ACC112 (cell line): ENCODE data around the gene HDAC11.
"Not testable (repeated sequence)": the region's sequence is repeated elsewhere in the genome, so short reads cannot be mapped to it uniquely, and the experiment has no call there.

ENCODE experiments used
- H2AFZ ChIP-seq: fragments of 200-600 bp; sonication (generic); one replicate; pipeline ENCODE4 v1.6.0; 2017; ENCODE audit warnings: antibody characterized with exemption, low read length; ENCODE audit not compliant: unreplicated experiment
- H3K27ac ChIP-seq: fragments of 200-600 bp; sonication (generic); 2 replicates; pipeline ENCODE4 v1.5.1; 2014; ENCODE audit warnings: low read depth, mild to moderate bottlenecking, antibody characterized with exemption, low read length, moderate library complexity
- H3K27me3 ChIP-seq: fragments of 200-600 bp; sonication (generic); 2 replicates; pipeline ENCODE4 v1.6.1; 2014; ENCODE audit warnings: mild to moderate bottlenecking, antibody characterized with exemption, low read length, moderate library complexity, mixed read lengths; ENCODE audit not compliant: insufficient read depth
- H3K36me3 ChIP-seq: fragments of 200-600 bp; sonication (generic); 2 replicates; pipeline ENCODE4 v1.6.1; 2016; ENCODE audit warnings: mild to moderate bottlenecking, antibody characterized with exemption, low read length, moderate library complexity, mixed read lengths; ENCODE audit not compliant: insufficient read depth
- H3K4me1 ChIP-seq: fragments of 200-600 bp; sonication (generic); one replicate; pipeline ENCODE4 v1.6.1; 2016; ENCODE audit warnings: low read length, mixed read lengths; ENCODE audit not compliant: insufficient read depth, unreplicated experiment, control insufficient read depth
- H3K4me3 ChIP-seq: fragments of 200-600 bp; sonication (generic); 2 replicates; pipeline ENCODE4 v1.5.1; 2014; ENCODE audit warnings: mild to moderate bottlenecking, low read depth, low read length
- H3K79me2 ChIP-seq: fragments of 200-600 bp; sonication (generic); one replicate; pipeline ENCODE4 v1.6.0; 2016; ENCODE audit warnings: low read length; ENCODE audit not compliant: control insufficient read depth, unreplicated experiment, insufficient read depth

The HDAC11 gene

DNA sequence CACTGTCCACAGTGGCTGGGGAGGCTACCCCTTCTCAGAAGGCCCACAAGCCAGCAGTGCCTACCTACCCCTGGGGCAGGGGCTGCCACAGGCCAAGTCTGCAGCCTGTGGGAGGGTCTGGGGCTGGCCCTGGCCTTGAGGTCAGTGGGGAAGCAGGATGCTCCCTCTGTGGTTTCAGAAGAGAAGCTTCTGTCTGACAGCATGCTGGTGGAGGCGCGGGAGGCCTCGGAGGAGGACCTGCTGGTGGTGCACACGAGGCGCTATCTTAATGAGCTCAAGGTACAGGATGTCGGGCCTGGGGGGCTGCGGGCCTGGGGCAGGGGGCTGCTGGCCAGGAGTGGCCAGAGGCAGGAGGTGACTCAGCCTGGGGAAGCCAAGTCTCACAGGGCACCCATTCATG lies 3.2 kb downstream of the HDAC11 start:
- Histone ChIP-seq H3K4me3 (no peak overlapping the region), H3K4me1 (peaks cover 21% of the 10 kb centered on the region), H2AFZ (no peak overlapping the region), H3K36me3 (no peaks in the 10 kb centered on the region), H3K27me3 (no peaks in the 10 kb centered on the region), H3K79me2 (no peaks in the 10 kb centered on the region), H3K27ac (no peak overlapping the region)

- H3K27me3 ChIP-seq, result no peaks in the 10 kb centered on the region
- H3K4me3 ChIP-seq, result no peak overlapping the region
- H3K79me2 ChIP-seq, result no peaks in the 10 kb centered on the region
- H3K4me1 ChIP-seq, result peaks cover 16% of the 10 kb centered on the region
- H3K36me3 ChIP-seq, result no peaks in the 10 kb centered on the region
- H3K27ac ChIP-seq, result no peak overlapping the region
- H2AFZ ChIP-seq, result no peak overlapping the region
Observed at GRCh38 chr3:13483988-13484695, 4.0 kb downstream of the HDAC11 start.

DNA sequence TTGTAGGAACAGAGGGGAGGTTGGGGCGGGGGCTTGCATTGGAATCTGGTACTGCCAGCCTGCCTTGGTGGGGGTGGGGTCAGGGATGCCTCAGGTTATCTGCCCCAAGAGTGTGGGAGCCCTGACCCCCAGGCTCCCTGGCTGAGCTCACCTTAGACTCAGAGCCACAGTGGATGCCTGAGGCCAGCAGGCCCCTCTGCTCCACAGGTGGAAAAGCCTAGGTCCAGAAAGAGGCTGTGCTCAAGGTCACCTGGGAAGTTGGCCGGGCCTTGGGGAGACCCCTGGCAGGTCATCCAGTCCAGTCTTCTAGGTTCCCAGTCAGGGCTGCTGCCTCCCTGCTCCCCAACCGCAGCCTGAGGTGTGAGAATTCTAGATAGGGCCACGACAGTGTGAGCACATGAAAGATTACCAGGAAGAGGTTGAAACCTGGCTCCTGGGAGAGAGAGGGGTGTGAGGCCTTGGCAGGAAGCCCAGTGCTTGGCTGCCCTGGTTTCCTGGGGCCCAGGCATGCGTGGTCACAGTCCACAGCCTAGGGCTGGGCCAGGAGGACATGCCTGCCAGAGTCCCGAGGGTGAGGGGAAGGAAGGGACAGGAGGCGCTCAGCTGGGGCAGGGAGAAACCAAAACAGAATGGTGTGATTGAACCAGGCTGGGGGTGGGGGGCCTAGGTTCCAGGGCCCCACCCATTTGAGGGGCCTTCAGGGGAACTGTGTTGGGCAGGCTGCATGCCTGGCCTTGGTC lies 4.9 kb downstream of the HDAC11 start:
- Histone ChIP-seq H3K27ac (no peak overlapping the region), H3K4me3 (no peak overlapping the region), H3K27me3 (no peaks in the 10 kb centered on the region), H3K36me3 (no peaks in the 10 kb centered on the region), H3K79me2 (no peaks in the 10 kb centered on the region), H2AFZ (no peak overlapping the region), H3K4me1 (peaks cover 15% of the 10 kb centered on the region)

- not testable (repeated sequence) for H3K79me2 ChIP-seq, H3K4me3 ChIP-seq, H3K27me3 ChIP-seq, H3K27ac ChIP-seq, H2AFZ ChIP-seq, H3K36me3 ChIP-seq
- peaks cover 12% of the 10 kb centered on the region for H3K4me1 ChIP-seq
Observed at GRCh38 chr3:13485630-13486562, 5.8 kb downstream of the HDAC11 start.

DNA sequence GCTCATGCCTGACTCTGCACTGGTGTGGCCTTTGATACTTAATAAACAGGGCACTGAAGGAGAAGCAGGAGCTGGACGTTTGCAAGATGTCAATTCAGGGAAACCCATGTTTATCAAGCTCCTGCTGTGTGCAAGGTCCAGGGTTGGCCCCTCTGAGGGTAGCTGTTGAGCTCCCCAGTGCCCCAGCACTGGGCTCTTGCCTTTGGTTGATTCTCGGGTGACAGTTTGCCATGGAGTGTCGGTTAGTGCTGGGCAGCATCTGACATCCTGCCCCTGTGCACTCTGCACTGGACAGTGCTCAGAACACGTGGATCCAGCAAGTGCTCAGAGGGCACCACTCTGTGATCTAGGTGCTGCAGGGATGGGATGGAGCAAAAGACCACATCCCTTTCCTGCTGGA lies 7.3 kb downstream of the HDAC11 start:
- no peak overlapping the region for H3K4me3 ChIP-seq
- peaks cover 3% of the 10 kb centered on the region; the same call in 1 of the 2 replicates for H3K36me3 ChIP-seq
- no peaks in the 10 kb centered on the region for H3K27me3 ChIP-seq
- H3K79me2 ChIP-seq, result no peaks in the 10 kb centered on the region
- peaks cover 10% of the 10 kb centered on the region for H3K4me1 ChIP-seq
- H3K27ac ChIP-seq, result no peak overlapping the region
- no peak overlapping the region for H2AFZ ChIP-seq

GRCh38 chr3:13491206-13491974 lies 11.3 kb downstream of the HDAC11 start:
- Histone ChIP-seq H3K79me2 (no peaks in the 10 kb centered on the region), H3K27me3 (no peaks in the 10 kb centered on the region), H3K36me3 (peaks cover 3% of the 10 kb centered on the region; the same call in 1 of the 2 replicates), H2AFZ (no peak overlapping the region), H3K4me3 (no peak overlapping the region), H3K4me1 (peaks cover under 1% of the 10 kb centered on the region), H3K27ac (no peak overlapping the region)

GRCh38 chr3:13492048-13492447 lies 11.9 kb downstream of the HDAC11 start:
- Histone ChIP-seq H3K4me3 (no peak overlapping the region), H3K4me1 (peaks cover 5% of the 10 kb centered on the region), H3K27me3 (no peaks in the 10 kb centered on the region), H3K79me2 (no peaks in the 10 kb centered on the region), H3K36me3 (peaks cover 3% of the 10 kb centered on the region; the same call in 1 of the 2 replicates), H2AFZ (no peak overlapping the region), H3K27ac (no peak overlapping the region)

- peaks cover 3% of the 10 kb centered on the region; the same call in 1 of the 2 replicates for H3K36me3 ChIP-seq
Observed at GRCh38 chr3:13492976-13493866, 13.1 kb downstream of the HDAC11 start.

DNA sequence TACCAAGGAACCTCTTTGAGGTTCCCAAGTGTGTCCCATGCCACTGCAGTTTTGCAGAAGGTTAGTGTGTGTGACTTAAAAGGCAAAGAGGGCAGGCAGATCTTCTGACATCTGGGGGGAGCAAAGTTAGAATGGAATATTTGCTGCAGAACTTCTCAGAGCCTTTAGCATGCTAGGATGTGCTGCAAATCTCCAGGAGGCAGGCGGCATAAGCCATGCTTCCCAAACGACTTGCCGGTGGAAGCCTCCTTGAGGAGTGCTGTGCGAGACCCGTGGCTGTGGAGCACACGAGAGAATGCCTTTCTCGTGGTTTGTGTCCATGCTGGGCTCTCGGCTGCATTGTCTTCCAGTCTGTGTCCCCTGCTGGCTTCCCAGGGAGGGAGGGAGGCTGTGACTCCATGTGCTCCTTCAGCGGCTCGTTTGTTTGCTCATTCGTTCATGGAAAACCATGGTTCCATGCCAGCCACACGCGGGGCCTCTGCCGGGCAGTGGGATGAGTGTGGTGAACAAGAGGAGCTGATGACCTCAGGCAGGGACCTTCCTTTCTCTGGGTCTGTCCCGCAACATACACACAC lies 13.8 kb downstream of the HDAC11 start:
- no peak overlapping the region for H3K27ac ChIP-seq
- peaks cover 5% of the 10 kb centered on the region for H3K4me1 ChIP-seq
- H3K27me3 ChIP-seq, result no peaks in the 10 kb centered on the region
- H2AFZ ChIP-seq, result no peak overlapping the region
- no peaks in the 10 kb centered on the region for H3K79me2 ChIP-seq
- H3K36me3 ChIP-seq, result peaks cover 3% of the 10 kb centered on the region; the same call in 1 of the 2 replicates
- no peak overlapping the region for H3K4me3 ChIP-seq

More at GRCh38 chr3:13492976-13493866, 13.1 kb downstream of the HDAC11 start:
- Histone ChIP-seq H2AFZ (no peak overlapping the region), H3K4me1 (peaks cover 5% of the 10 kb centered on the region), H3K79me2 (no peaks in the 10 kb centered on the region), H3K27me3 (no peaks in the 10 kb centered on the region), H3K27ac (no peak overlapping the region), H3K4me3 (no peak overlapping the region)
